NCI-H226 (cell line): Measurements from ENCODE around the gene CTTNBP2.

ENCODE experiments used
- DNase-seq: peaks from one replicate; pipeline ENCODE4 v3.0.0-alpha.2; 2015

CTTNBP2 gene

DNA sequence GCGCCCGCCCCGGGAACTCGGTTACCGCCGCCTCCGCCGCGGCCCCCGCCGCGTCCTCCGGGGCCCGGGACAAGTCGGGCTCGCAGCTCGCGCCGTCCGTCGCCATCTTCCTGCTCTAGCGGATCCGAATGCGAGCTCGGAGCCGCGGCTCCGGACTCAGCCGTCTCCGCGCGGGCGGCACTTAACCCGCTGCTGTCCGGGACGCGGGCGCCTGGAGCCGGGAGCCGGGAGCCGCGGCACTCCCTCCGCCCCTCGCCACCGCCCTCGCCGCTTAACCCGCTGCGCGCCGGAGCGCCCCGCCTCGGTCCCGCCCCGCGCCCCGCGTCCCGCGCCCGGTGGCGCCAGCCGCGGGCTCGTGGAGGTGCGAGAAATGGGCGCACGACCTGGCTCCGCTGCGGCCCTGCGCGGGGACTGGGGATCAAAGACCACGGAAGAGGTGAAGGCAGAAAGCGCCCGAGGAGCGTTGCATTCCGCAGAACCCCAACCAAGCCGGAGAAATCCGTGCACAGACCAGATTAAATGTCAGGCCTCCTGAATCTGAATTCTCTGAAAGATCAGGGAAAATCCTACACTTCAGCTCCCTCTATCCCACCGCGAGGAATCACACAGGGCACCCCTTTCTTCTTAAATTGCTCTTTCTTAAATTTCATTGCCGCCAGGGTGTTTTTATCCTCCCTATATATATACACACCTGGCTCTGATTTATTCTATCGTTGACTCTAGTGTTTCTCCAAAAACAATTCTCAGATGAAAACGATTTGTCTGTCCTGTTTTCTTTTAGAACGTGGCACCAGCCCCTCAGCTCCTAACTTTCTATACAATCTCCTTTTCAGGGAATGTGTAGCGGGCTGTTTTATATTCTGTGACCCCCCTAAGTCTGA lies at the start of gene CTTNBP2:
CTTNBP2 (minus strand) TSS at position 132 of the 881 bp plus-strand sequence; CDS start at position 106, 26 bp downstream.
- peak; percentile 27 for DNase-seq

- no peak for DNase-seq
Measured at GRCh38 chr7:117916309-117916708, 43.1 kb upstream of the CTTNBP2 start.

DNA sequence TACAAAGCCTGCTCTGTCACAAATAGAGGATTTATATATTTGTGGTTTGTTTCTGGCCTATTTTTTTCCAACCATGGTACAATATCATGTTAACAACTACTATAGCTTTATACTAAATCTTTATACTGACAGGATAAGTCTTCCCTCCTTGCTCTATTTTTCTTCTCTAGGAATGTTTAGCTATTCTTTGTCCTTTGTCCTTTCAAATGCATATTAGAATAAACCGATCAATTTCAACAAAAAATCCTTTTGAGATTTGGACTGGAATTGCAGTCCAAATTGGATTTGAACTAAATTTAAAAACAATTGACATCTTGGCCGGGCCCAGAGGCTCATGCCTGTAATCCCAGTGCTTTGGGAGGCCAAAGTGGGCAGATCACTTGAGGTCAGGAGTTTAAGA lies 39.2 kb upstream of the CTTNBP2 start:
- DNase-seq = no peak

GRCh38 chr7:117908031-117908795 lies 35.0 kb upstream of the CTTNBP2 start:
- DNase-seq = no peak

DNA sequence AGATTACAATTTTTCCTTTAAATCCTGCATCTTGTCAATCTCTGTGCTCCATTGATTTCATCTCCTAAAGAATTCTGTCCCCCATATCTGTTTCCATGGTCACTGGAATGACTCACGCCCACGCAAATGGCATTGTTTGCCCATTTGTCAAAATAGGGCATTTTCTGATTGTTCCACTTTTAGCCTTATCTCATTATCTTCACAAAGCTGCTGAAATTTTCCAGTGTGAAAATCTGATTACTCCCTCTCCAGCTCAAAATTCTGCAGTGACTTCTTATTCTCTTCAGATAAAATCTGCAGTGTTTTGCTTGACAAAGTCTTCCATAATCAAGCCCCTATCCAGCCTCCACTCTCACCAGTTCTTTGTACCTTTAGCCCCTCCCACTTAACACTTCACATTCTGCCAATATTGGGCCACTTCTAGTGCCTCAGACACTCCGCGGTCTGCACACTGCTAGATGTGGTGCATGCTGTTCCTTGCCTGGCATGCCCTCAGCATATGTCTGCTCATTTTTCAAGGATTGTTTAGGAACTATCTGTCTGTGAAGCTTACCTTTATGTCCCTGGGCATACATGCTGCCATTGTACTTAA lies 33.9 kb upstream of the CTTNBP2 start:
- no peak for DNase-seq

DNA sequence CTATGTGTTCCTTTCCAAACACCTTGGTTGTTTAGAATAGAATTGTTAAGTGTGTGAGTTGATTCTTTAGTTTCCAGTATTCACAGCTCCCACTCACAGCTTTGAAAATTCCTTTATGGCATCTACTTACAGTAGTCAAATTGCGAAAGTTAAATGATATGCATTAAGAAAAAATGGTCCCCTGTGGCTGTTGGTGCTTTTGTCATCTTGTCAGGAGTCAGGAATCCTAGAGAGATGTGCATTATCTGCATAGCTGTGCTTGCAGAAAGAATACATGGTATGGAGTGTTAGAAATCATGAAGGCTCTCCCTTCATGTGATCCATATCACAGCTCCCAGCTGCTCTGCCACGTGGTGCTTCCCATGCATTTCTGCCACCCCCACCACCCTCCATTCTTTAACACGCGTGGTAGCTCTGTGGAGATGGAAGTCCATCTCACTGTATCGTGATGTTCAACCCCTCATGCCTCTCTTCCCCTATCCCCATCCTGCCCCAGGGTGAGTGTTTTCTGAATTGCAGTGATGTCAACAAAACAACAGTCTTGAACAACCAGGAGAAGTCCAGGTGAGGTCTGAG lies 29.2 kb upstream of the CTTNBP2 start:
- DNase-seq = no peak

DNA sequence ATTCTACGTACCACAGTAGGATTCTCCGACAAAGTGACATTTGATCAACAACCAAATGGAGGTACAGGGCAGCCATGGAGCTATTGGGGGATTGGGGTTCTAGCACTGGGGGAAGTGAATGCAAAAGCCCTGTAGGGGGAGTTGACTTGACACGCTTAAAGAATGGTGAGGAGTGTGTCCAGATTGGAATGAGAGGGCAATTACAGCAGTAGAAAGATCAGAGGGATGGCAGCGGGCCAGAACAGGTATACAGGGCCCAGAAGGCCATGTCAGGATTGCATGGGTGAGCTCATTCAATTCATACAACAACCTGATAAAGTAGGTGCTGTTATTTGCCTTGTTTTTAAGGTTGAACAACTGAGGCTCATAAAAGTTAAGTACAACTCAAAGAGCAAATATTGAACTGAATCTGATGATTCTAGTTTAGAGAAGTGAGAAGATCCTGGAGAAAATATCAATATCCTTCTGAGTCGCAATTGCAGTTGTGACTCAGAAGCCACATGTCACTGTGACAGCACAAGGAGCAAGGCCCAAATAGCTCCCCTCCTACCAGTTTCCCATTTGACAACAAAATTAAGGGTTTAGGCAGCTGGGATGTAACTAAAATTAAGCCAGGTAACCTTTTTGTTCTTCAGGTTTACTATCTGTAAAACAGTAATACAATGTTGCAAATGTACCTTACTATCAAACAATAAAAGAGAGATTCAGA lies 28.0 kb upstream of the CTTNBP2 start:
- DNase-seq = no peak

GRCh38 chr7:117896339-117896738 lies 23.1 kb upstream of the CTTNBP2 start:
- no peak for DNase-seq

DNA sequence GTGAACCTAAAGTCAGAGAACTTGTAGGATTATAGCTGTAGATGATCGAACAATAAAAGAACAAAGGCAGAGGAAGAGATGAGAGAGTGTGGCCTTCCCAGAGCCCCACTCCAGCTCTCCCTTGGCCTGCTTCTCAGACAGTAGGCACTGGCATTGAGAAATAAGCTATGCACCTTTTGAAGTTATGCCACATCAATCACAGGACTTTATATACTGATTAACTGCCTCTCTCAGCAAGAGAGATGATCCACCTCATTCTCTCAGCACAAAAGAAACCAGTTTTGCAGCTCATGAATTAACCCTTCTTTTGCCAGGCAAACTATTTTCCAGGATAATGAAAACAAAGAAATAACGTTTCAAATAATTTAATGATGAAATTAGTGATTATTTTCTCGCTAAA lies 22.0 kb upstream of the CTTNBP2 start:
- no peak for DNase-seq

DNA sequence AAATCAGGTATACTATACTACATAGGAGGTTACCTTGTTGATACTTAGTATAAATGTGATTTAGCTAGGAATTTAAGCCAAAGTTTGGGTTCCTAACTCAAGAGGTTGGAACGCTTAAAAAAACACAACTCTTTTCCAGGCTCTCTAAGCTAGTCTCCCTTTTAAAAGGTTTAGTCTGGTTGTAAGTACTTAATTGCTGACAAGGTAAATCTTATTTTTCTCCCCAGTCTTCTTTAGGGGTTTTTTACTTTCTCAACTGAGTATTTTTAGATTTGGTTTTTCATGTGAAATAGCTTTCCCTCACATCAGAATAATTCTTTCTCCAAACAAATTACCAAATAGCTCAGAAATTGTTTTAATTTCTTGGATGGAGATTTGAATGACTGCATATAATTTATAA lies 20.8 kb upstream of the CTTNBP2 start:
- DNase-seq = no peak

DNA sequence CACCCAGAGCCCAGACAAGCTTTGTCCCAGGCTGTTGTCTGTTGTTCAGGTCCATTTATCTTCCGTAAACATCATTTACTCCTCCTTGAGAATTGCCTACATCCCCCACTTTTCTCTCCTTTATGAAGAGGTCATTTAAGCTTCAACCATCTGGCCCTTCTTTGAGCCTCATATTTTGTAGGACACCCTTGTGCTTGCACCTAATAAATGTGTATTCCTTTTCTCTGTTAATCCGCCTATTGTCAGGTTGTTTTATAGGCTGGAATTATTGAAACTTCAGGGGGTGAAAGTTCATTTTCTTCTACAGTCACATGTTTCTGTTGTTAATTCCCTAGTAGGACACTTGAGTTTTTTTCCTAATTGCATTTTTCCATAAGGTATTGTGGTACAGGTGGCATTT lies 19.6 kb upstream of the CTTNBP2 start:
- DNase-seq = no peak

DNA sequence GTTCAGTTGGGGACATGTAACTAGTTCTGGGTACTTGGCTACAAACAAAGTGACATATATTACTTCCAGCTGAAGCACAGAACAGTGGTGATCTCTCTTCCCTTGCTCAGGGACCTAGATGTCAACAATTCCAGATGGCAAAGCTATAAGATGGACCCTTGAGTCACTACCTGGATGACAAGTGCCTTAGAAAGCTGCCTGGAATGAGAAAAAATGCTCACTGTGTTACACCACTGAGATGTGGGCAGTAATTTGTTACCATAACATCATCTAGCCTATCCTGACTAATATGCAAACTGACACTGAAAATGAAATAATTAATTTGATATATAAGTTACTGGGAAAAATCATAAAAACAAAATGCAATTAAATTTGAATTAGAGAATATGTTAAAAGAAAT lies 16.4 kb upstream of the CTTNBP2 start:
- no peak for DNase-seq

- DNase-seq = no peak
Measured at GRCh38 chr7:117888627-117889026, 15.4 kb upstream of the CTTNBP2 start.

- no peak for DNase-seq
Measured at GRCh38 chr7:117882594-117882993, 9.4 kb upstream of the CTTNBP2 start.

DNA sequence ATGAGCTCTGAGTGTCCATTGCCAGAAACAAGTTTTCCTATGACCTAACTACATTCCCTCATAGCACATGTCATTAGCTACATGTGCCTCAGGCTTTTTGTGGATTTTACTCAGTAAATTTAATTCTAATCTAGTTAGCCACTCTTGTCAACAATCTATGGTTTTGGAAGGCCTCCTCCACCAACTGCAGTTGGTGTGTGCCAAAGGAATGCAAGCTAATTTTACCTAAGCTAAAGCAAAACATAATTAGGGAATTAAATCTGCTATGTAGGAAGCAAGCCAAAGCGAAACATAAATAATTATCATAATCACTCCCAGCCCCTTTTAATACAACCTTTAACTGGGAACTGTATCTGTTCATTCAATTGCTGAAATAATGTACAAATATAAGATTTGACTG lies 3.5 kb upstream of the CTTNBP2 start:
- no peak for DNase-seq

- DNase-seq = no peak
Measured at GRCh38 chr7:117875566-117875965, 2.3 kb upstream of the CTTNBP2 start.

- no peak for DNase-seq
Measured at GRCh38 chr7:117874191-117874700, 1.0 kb upstream of the CTTNBP2 start.

GRCh38 chr7:117872561-117873309 lies 506 bp downstream of the CTTNBP2 start:
- DNase-seq = no peak

GRCh38 chr7:117871778-117872538 lies 1.3 kb downstream of the CTTNBP2 start:
- no peak for DNase-seq

DNA sequence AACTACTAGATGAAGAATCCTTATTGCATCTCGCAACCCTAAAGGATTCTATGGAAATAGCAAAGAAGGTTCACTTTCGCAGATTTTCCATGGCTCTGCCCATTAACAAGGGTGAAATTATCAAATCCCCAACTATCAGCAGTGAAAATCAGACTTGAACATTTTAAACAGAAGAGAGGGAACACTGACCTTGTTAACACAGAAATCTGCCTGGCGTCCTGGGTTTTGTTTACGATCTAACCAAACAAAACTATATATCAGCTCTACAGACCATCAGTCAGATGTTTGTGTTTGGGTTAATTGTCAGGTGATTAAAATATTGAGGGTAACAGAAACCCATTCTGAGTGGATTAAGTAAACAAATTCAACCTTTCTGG lies 1.9 kb downstream of the CTTNBP2 start:
- DNase-seq = no peak
